Smooth muscle cell (in vitro differentiated cells): ENCODE data around the gene NEUROG2. TPM values are rescaled to one million over a fixed set of nuclear protein-coding genes. Genes with fewer than 3 reads are reported as not detected.
A peak's percentile ranks its signal among the peaks of the same experiment; 100 is the strongest.

Experiments used
- DNase-seq: peaks from one replicate; lab custom pipeline; 2025; ENCODE audit not compliant: unreplicated experiment; lab: John Stamatoyannopoulos, UW
- H2AFZ ChIP-seq: fragments of 200-600 bp; sonication (generic); 2 replicates; pipeline ENCODE4 v1.6.0; 2016; ENCODE audit warnings: antibody characterized with exemption, low read depth, mild to moderate bottlenecking
- H3F3A ChIP-seq: fragments of 200-600 bp; sonication (generic); 2 replicates; pipeline ENCODE4 v1.6.0; 2017; ENCODE audit warnings: antibody characterized with exemption, low read depth
- H3K27ac ChIP-seq: fragments of 200-600 bp; sonication (generic); 2 replicates; pipeline ENCODE4 v1.5.1; 2016; ENCODE audit warnings: low read depth, mild to moderate bottlenecking
- H3K27me3 ChIP-seq: fragments of 200-600 bp; sonication (generic); 2 replicates; pipeline ENCODE4 v1.6.1; 2016; ENCODE audit warnings: low read depth, mild to moderate bottlenecking
- H3K36me3 ChIP-seq: fragments of 200-600 bp; sonication (generic); 2 replicates; pipeline ENCODE4 v1.5.1; 2016; ENCODE audit warnings: low read depth
- H3K4me1 ChIP-seq: fragments of 200-600 bp; sonication (generic); 2 replicates; pipeline ENCODE4 v1.5.1; 2016; ENCODE audit warnings: low read depth
- H3K4me2 ChIP-seq: fragments of 200-600 bp; sonication (generic); 2 replicates; pipeline ENCODE4 v1.6.0; 2016; ENCODE audit warnings: mild to moderate bottlenecking
- H3K4me3 ChIP-seq: fragments of 200-600 bp; sonication (generic); 2 replicates; pipeline ENCODE4 v1.5.1; 2016; ENCODE audit warnings: mild to moderate bottlenecking
- H3K79me2 ChIP-seq: fragments of 200-600 bp; sonication (generic); 2 replicates; pipeline ENCODE4 v1.6.0; 2016; ENCODE audit warnings: low read depth, mild to moderate bottlenecking
- H3K9ac ChIP-seq: fragments of 200-600 bp; sonication (generic); 2 replicates; pipeline ENCODE4 v1.6.0; 2016; ENCODE audit warnings: low read depth
- H3K9me3 ChIP-seq: fragments of 200-600 bp; sonication (generic); replicated peaks from 2 replicates; pipeline ENCODE4 v1.5.1; 2016; ENCODE audit warnings: low read depth
- H4K20me1 ChIP-seq: fragments of 200-600 bp; sonication (generic); 2 replicates; pipeline ENCODE4 v1.6.0; 2016; ENCODE audit warnings: low read depth
- CTCF ChIP-seq: fragments of 200-600 bp; sonication (generic); IDR thresholded peaks from 2 replicates; pipeline ENCODE4 v1.5.1; 2017; ENCODE audit warnings: borderline replicate concordance, mild to moderate bottlenecking, antibody characterized with exemption; ENCODE audit not compliant: insufficient read depth, poor library complexity, severe bottlenecking
- WGBS: methylation state at CpG from one replicate; pipeline ENCODE4 v1.1.7; 2016; ENCODE audit warnings: low lambda C conversion rate; 5-methylcytosine and 5-hydroxymethylcytosine counted together
- polyA plus RNA-seq: library from polyadenylated mRNA; unstranded; fragments of >200 nt; fragmentation: Nextera tagmentation; extraction: Ambion mirVana; gene quantifications from 2 replicates; pipeline ENCODE4 v1.2.1, GENCODE V29; 2016
- total RNA-seq: library from RNA; depleted of rRNA; stranded (reverse); fragments of >200 nt; gene quantifications from 2 replicates; pipeline ENCODE4 v1.2.3, GENCODE V29; 2014

Gene NEUROG2
- total and polyA plus RNA-seq, 2 experiments from 2014 or later = not detected

- H3K4me1 ChIP-seq = no peaks in the 10 kb centered on the region
- no peaks in the 10 kb centered on the region for H3K79me2 ChIP-seq
- DNase-seq = no peak
- H3K27me3 ChIP-seq = peaks cover 46% of the 10 kb centered on the region
- TF ChIP-seq CTCF = no peak
- no peak overlapping the region for H3K4me2 ChIP-seq
- H3K27ac ChIP-seq = no peak overlapping the region
- no peak overlapping the region for H3K9ac ChIP-seq
- no peaks in the 10 kb centered on the region for H4K20me1 ChIP-seq
- H3K9me3 ChIP-seq = no peaks in the 10 kb centered on the region
- 27% methylated on average over 3 of the region's 3 CpGs for WGBS
- no peaks in the 10 kb centered on the region for H3K36me3 ChIP-seq
- H2AFZ ChIP-seq = no peak overlapping the region
- H3K4me3 ChIP-seq = no peak overlapping the region
- H3F3A ChIP-seq = no peaks in the 10 kb centered on the region
Observed at GRCh38 chr4:112532267-112532666, 16.3 kb upstream of the NEUROG2 start.

- H4K20me1 ChIP-seq = no peaks in the 10 kb centered on the region
- no peak overlapping the region for H2AFZ ChIP-seq
- 14% methylated on average over 1 of the region's 1 CpG for WGBS
- H3F3A ChIP-seq = no peaks in the 10 kb centered on the region
- no peaks in the 10 kb centered on the region for H3K79me2 ChIP-seq
- H3K36me3 ChIP-seq = no peaks in the 10 kb centered on the region
- H3K9me3 ChIP-seq = no peaks in the 10 kb centered on the region
- no peak overlapping the region for H3K9ac ChIP-seq
- H3K27ac ChIP-seq = no peak overlapping the region
- no peak for TF ChIP-seq CTCF
- H3K27me3 ChIP-seq = peaks cover 57% of the 10 kb centered on the region
- H3K4me1 ChIP-seq = no peaks in the 10 kb centered on the region
- no peak overlapping the region for H3K4me3 ChIP-seq
- DNase-seq = no peak
- no peak overlapping the region for H3K4me2 ChIP-seq
Observed at GRCh38 chr4:112531146-112531545, 15.2 kb upstream of the NEUROG2 start.

DNA sequence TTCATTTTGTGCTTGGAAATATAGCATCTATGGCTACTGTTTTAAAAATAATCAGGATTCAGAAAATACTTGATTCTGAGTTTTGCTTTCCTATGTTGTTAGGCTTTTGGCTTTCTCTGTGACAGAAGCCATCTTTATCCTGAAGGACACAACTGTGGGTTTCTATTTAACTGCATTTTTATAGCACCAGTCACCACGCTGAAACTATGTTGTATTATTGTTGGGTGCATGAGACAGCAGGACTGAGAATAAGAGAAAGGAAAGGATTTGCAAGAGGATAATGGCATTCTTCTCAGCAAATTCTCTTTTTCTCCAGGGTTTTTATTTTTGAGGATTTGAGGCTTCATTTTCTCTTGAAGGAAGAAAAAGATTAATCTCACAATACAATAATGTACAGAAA, 10.1 kb upstream of the NEUROG2 start:
- Histone ChIP-seq H3K36me3 (no peaks in the 10 kb centered on the region), H4K20me1 (no peaks in the 10 kb centered on the region), H2AFZ (no peak overlapping the region), H3K79me2 (no peaks in the 10 kb centered on the region), H3K9me3 (no peaks in the 10 kb centered on the region), H3K4me3 (no peak overlapping the region), H3K27me3 (peaks cover 91% of the 10 kb centered on the region), H3K4me2 (no peak overlapping the region), H3K9ac (no peak overlapping the region), H3K27ac (no peak overlapping the region), H3K4me1 (peaks cover 21% of the 10 kb centered on the region), H3F3A (peaks cover 4% of the 10 kb centered on the region)
- no peak for DNase-seq
- no peak for TF ChIP-seq CTCF
- 27% methylated on average over 1 of the region's 1 CpG for WGBS

DNA sequence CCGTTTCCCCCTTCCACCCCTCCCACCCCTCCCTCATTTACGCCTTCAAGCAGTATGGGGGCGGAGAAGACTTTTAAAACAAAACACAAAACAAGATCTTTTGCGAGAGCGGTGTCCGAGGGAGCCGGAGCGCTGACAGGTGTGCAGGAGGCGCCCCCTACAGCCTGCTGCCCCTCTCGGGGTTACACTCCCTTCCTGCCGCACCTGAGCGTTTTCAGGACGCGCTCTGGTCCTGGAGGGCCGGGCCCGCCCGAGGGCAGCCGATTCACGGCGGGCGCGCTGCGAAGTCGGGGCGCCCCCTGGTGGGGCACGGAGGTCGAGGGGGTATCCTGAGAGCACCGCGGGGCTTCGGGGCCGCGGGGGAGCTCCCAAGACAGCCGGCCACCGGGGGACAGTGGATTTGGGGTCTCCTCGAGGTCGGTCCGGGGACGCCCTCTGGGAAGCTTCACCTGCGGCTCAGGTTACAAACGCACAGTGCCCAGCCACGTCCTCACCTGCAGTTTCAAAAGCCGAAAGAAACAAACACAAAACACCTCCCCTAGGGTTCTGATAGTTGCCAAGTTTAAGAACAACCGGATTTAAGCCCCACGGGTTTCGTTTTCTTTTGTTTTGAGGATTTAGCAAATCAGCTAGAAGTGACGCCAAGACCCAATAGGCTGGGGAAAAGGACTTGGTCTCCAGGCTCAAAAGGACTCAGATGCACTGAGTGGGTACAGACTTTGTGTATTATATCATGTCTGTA, 8.0 kb upstream of the NEUROG2 start:
- no peak overlapping the region for H3K9ac ChIP-seq
- H3K4me2 ChIP-seq = peak overlapping the region; percentile 84
- no peaks in the 10 kb centered on the region for H4K20me1 ChIP-seq
- H3K4me3 ChIP-seq = peak overlapping the region; percentile 47
- H3K9me3 ChIP-seq = no peaks in the 10 kb centered on the region
- no peak overlapping the region for H2AFZ ChIP-seq
- H3K4me1 ChIP-seq = peaks cover 37% of the 10 kb centered on the region
- no peaks in the 10 kb centered on the region for H3K79me2 ChIP-seq
- TF ChIP-seq CTCF = peak; percentile 66
- peaks cover 96% of the 10 kb centered on the region for H3K27me3 ChIP-seq
- H3K36me3 ChIP-seq = no peaks in the 10 kb centered on the region
- WGBS = 3% methylated on average over 33 of the region's 46 CpGs
- peaks cover 4% of the 10 kb centered on the region for H3F3A ChIP-seq
- no peak for DNase-seq
- H3K27ac ChIP-seq = no peak overlapping the region
